Hepatic stellate cell (primary cell): ENCODE measurements around the gene PRDM16.

Experiments used
- DNase-seq: peaks from one replicate; pipeline ENCODE4 v3.0.0; 2011; ENCODE audit warnings: low spot score

The PRDM16 gene

GRCh38 chr1:3463408-3463863 is 394.4 kb downstream of the PRDM16 start:
- no peak for DNase-seq

GRCh38 chr1:3463891-3464648 is 395.1 kb downstream of the PRDM16 start:
- DNase-seq = no peak

GRCh38 chr1:3464649-3465025 is 395.6 kb downstream of the PRDM16 start:
- no peak for DNase-seq

GRCh38 chr1:3465091-3465934 is 396.3 kb downstream of the PRDM16 start:
- no peak for DNase-seq

- no peak for DNase-seq
Measured at GRCh38 chr1:3465935-3466321, 396.9 kb downstream of the PRDM16 start.

- DNase-seq = no peak
Measured at GRCh38 chr1:3466366-3467075, 397.5 kb downstream of the PRDM16 start.

GRCh38 chr1:3467096-3468036 is 398.4 kb downstream of the PRDM16 start:
- DNase-seq = no peak

- DNase-seq = no peak
Measured at GRCh38 chr1:3468236-3469103, 399.5 kb downstream of the PRDM16 start.

GRCh38 chr1:3469104-3469848 is 400.3 kb downstream of the PRDM16 start:
- no peak for DNase-seq

GRCh38 chr1:3469849-3470649 is 401.0 kb downstream of the PRDM16 start:
- no peak for DNase-seq

GRCh38 chr1:3470650-3471355 is 401.8 kb downstream of the PRDM16 start:
- DNase-seq = no peak

GRCh38 chr1:3471356-3472087 is 402.5 kb downstream of the PRDM16 start:
- peak; percentile 87 for DNase-seq

- DNase-seq = no peak
Measured at GRCh38 chr1:3472088-3472850, 403.3 kb downstream of the PRDM16 start.

GRCh38 chr1:3472906-3473305 is 403.9 kb downstream of the PRDM16 start:
- no peak for DNase-seq

- DNase-seq = no peak
Measured at GRCh38 chr1:3473381-3473844, 404.4 kb downstream of the PRDM16 start.

GRCh38 chr1:3474016-3474415 is 405.0 kb downstream of the PRDM16 start:
- DNase-seq = no peak

GRCh38 chr1:3474421-3474820 is 405.4 kb downstream of the PRDM16 start:
- DNase-seq = no peak
